HL-60 (cell line): Measurements from ENCODE around the gene DUSP21.
A peak's percentile ranks its signal among the peaks of the same experiment; 100 is the strongest.

Source experiments
- DNase-seq, 2 experiments: peaks; one replicate each; pipeline ENCODE4 v3.0.0-alpha.2; 2010 to 2020; ENCODE audit warnings: low read depth in 1 of 2, low spot score in 1 of 2
- H3K27ac ChIP-seq: fragments of 250-450 bp; sonication (Bioruptor Pico); replicated peaks from 2 replicates; pipeline ENCODE4 v1.5.1; 2020; ENCODE audit warnings: mild to moderate bottlenecking, moderate library complexity
- H3K27me3 ChIP-seq: fragments of 250-450 bp; sonication (Bioruptor Pico); 2 replicates; pipeline ENCODE4 v1.5.1; 2021; ENCODE audit warnings: mild to moderate bottlenecking, moderate library complexity; ENCODE audit not compliant: insufficient read depth, poor library complexity, severe bottlenecking
- H3K4me3 ChIP-seq: replicated peaks from 2 replicates; pipeline ENCODE4 v1.5.1; 2011; ENCODE audit warnings: mild to moderate bottlenecking, control low read depth, low read length; ENCODE audit not compliant: insufficient read depth
- GABPA ChIP-seq: IDR thresholded peaks from 2 replicates; pipeline ENCODE4 v1.6.1; 2012; ENCODE audit warnings: low read depth
- POLR2AphosphoS5 ChIP-seq: IDR thresholded peaks from 2 replicates; pipeline ENCODE4 v1.6.1; 2012; ENCODE audit warnings: low read depth
- SPI1 ChIP-seq: IDR thresholded peaks from 2 replicates; pipeline ENCODE4 v1.6.1; 2012; ENCODE audit warnings: low read depth, mild to moderate bottlenecking, borderline replicate concordance
- TF ChIP-seq, protein P1 (sequence below): IDR thresholded peaks from one replicate; pipeline ENCODE4 v1.5.1; 2011; ENCODE audit warnings: low read length, control low read depth, inconsistent platforms; ENCODE audit not compliant: insufficient read depth
- TF ChIP-seq, protein P2 (sequence below): IDR thresholded peaks from 2 replicates; pipeline ENCODE4 v1.6.1; 2012; ENCODE audit warnings: low read depth; ENCODE audit not compliant: insufficient replicate concordance

The DUSP21 gene

DNA sequence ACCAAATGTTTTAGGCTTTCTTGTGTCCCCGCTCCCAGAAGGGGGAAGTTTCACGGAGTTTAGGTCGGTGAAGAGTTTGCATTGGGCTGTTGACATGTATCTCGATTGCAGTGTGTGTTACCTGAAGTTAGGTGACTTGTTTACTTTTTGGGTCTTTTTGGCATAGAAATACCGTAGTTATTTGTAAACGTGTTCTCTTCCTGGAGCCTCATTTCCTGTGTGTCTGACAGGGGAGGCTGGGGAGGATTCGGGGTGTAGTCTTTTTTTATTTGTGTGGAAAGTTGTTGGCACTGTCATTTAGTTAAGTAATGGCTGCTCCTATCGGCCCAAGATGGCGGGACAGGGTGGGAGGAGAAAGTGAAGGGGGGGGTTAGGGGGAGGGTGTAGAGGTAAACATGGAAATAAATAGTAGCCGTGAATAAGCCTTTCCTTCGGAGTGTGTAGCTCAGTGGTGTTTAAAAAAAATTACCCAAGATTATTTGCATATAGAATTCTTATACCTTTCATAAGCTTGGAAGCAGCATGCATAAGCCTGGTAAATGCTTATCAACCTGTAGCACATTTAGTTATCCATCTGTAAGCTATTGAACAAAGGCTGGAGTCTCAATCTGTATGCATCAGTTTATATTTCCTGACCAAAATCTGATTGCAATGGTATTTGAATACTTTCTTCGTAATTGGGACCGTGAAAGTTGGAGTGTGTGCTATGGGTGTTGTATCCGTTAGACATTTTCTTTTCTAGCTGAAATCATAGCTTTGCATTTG is 30.8 kb downstream of the DUSP21 start:
- Histone ChIP-seq H3K27ac (peak overlapping the region; percentile 96), H3K4me3 (peak overlapping the region; percentile 61), H3K27me3 (no peaks in the 10 kb centered on the region)
- DNase-seq = peak in 1 of 2 experiments; percentile 46
- TF ChIP-seq, protein P1, sequence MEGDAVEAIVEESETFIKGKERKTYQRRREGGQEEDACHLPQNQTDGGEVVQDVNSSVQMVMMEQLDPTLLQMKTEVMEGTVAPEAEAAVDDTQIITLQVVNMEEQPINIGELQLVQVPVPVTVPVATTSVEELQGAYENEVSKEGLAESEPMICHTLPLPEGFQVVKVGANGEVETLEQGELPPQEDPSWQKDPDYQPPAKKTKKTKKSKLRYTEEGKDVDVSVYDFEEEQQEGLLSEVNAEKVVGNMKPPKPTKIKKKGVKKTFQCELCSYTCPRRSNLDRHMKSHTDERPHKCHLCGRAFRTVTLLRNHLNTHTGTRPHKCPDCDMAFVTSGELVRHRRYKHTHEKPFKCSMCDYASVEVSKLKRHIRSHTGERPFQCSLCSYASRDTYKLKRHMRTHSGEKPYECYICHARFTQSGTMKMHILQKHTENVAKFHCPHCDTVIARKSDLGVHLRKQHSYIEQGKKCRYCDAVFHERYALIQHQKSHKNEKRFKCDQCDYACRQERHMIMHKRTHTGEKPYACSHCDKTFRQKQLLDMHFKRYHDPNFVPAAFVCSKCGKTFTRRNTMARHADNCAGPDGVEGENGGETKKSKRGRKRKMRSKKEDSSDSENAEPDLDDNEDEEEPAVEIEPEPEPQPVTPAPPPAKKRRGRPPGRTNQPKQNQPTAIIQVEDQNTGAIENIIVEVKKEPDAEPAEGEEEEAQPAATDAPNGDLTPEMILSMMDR = no peak
- TF ChIP-seq SPI1 (no peak), POLR2AphosphoS5 (no peak), GABPA (no peak)
- TF ChIP-seq, protein P2, sequence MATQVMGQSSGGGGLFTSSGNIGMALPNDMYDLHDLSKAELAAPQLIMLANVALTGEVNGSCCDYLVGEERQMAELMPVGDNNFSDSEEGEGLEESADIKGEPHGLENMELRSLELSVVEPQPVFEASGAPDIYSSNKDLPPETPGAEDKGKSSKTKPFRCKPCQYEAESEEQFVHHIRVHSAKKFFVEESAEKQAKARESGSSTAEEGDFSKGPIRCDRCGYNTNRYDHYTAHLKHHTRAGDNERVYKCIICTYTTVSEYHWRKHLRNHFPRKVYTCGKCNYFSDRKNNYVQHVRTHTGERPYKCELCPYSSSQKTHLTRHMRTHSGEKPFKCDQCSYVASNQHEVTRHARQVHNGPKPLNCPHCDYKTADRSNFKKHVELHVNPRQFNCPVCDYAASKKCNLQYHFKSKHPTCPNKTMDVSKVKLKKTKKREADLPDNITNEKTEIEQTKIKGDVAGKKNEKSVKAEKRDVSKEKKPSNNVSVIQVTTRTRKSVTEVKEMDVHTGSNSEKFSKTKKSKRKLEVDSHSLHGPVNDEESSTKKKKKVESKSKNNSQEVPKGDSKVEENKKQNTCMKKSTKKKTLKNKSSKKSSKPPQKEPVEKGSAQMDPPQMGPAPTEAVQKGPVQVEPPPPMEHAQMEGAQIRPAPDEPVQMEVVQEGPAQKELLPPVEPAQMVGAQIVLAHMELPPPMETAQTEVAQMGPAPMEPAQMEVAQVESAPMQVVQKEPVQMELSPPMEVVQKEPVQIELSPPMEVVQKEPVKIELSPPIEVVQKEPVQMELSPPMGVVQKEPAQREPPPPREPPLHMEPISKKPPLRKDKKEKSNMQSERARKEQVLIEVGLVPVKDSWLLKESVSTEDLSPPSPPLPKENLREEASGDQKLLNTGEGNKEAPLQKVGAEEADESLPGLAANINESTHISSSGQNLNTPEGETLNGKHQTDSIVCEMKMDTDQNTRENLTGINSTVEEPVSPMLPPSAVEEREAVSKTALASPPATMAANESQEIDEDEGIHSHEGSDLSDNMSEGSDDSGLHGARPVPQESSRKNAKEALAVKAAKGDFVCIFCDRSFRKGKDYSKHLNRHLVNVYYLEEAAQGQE = no peak

DNA sequence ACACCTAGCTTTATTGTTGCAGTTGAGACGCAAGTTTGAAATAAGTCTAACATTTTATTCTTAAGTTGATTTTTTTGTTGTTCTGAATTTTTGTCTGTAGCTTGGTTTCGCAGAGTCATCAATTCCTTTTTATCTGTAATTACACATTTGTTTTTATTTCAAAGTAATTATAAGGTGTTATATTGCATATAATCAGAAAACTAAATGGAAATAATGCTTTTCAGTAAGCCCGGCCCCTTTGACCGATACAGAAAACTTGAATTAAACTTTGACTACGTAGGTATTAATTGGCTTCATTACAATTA is 31.3 kb downstream of the DUSP21 start:
- H3K4me3 ChIP-seq = peak overlapping the region; percentile 61
- peak overlapping the region; percentile 96 for H3K27ac ChIP-seq
- DNase-seq = no peak
- H3K27me3 ChIP-seq = no peaks in the 10 kb centered on the region
- TF ChIP-seq GABPA (no peak), SPI1 (no peak), POLR2AphosphoS5 (no peak)
- TF ChIP-seq, protein P1 = no peak
- TF ChIP-seq, protein P2 = no peak

DNA sequence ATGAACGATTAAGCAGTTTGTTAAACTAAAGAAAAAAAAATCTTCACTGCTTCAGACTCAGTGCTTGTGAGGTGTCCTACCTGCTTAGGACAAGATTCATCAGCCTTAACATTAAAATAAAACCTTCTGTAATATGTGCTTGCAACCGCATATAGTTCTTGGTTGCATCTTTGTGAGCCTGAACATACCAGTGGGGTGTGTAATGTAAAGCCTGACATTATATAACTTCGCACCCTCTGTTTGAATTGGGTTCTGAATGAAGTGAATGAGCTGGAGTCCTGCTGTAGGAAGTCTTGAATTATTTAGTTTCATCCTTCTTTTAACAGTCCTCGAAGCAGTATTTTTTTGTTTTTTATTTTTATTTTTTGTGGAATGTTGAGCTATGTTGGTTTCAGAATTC is 32.3 kb downstream of the DUSP21 start:
- DNase-seq = no peak
- H3K27ac ChIP-seq = no peak overlapping the region
- H3K27me3 ChIP-seq = no peaks in the 10 kb centered on the region
- peak overlapping the region; percentile 18; the same call in 1 of the 2 replicates for H3K4me3 ChIP-seq
- TF ChIP-seq SPI1 = no peak
- TF ChIP-seq GABPA = no peak
- TF ChIP-seq, protein P2 = no peak
- TF ChIP-seq, protein P1 = no peak
- no peak for TF ChIP-seq POLR2AphosphoS5
